ENCODE data around the gene NUTM1. TPM values are rescaled to one million over a fixed set of nuclear protein-coding genes. Genes with fewer than 3 reads are reported as not detected.

NUTM1 gene
- total and polyA plus RNA-seq, 2 donors (not counting 1 experiment from before 2014, with no cell fraction given) = not detected

GRCh38 chr15:34370129-34370528, 27.0 kb downstream of the NUTM1 start:
- H2AFZ ChIP-seq (ENCODE audit: insufficient read depth, low read depth, low read length, poor library complexity, severe bottlenecking) = no peak overlapping the region
- Mint-ChIP-seq H3K27ac (peak overlapping the region; percentile 22), H3K27me3 (no peaks in the 10 kb centered on the region), H3K9me3 (ENCODE audit: insufficient read depth) (peaks cover 5% of the 10 kb centered on the region), H3K4me1 (peaks cover 37% of the 10 kb centered on the region), H3K4me3 (peak overlapping the region; percentile 41)
- no peaks in the 10 kb centered on the region for H3K27me3 ChIP-seq (replicated peaks in 1 of 4; ENCODE audit: control extremely low read depth in 1 of 4, control insufficient read depth in 3 of 4, insufficient read depth in 4 of 4, low read length in 3 of 4)
- H3K27ac ChIP-seq (ENCODE audit: low read length in 2 of 2) = no peak overlapping the region
- H3K79me2 ChIP-seq (ENCODE audit: control insufficient read depth, insufficient read depth, low read length) = peaks cover 12% of the 10 kb centered on the region
- peaks cover 10% of the 10 kb centered on the region for H4K20me1 ChIP-seq (ENCODE audit: control insufficient read depth, insufficient read depth, low read length, poor library complexity, severe bottlenecking)
- H3K36me3 ChIP-seq (replicated peaks in 1 of 2; ENCODE audit: control extremely low read depth in 1 of 2, control insufficient read depth in 1 of 2, extremely low read depth in 1 of 2, insufficient read depth in 2 of 2, low read length in 1 of 2) = no peaks in the 10 kb centered on the region
- no peak overlapping the region for H3K9ac ChIP-seq (ENCODE audit: low read length)
- DNase-seq (no peak), ATAC-seq (ENCODE audit: low read depth) (no peak)
- CTCF ChIA-PET = interaction anchor here (3.1 to 5.0 kb wide), 2 partner anchors 129 to 145 kb away, joined by 13 to 129 read pairs; partner anchors contain the start of gene EMC4
- POLR2A ChIA-PET = no interaction called here
- intact Hi-C loops (cut with micrococcal nuclease) = no loop called here
- WGBS (ENCODE audit: insufficient coverage) = no CpG with 5 or more reads among the region's 2 CpGs
- no peak overlapping the region for H3K4me3 ChIP-seq (ENCODE audit: control extremely low read depth in 1 of 5, extremely low read depth in 1 of 5, insufficient read depth in 1 of 5, low read depth in 2 of 5, low read length in 4 of 5)
- peaks cover 18 to 27% of the 10 kb centered on the region in 2 donors for H3K4me1 ChIP-seq (ENCODE audit: control insufficient read depth in 2 of 2, insufficient read depth in 2 of 2, low read length in 2 of 2)
- TF ChIP-seq CTCF (IDR thresholded peaks at IDR 0.05) (no peak), EZH2 (IDR thresholded peaks at IDR 0.05; ENCODE audit: borderline replicate concordance, insufficient read depth, low read depth, low read length, poor library complexity, severe bottlenecking) (no peak)
- H3K4me2 ChIP-seq (replicated peaks; ENCODE audit: low read depth, low read length, poor library complexity, severe bottlenecking) = no peak overlapping the region
- no peaks in the 10 kb centered on the region for H3K9me3 ChIP-seq (ENCODE audit: control extremely low read depth in 1 of 3, control insufficient read depth in 2 of 3, insufficient read depth in 1 of 3, low read length in 2 of 3)

- Histone ChIP-seq H3K79me2 (ENCODE audit: control insufficient read depth, insufficient read depth, low read length) (peaks cover 7% of the 10 kb centered on the region), H3K9me3 (ENCODE audit: control extremely low read depth in 1 of 3, control insufficient read depth in 2 of 3, insufficient read depth in 1 of 3, low read length in 2 of 3) (no peaks in the 10 kb centered on the region), H3K27me3 (replicated peaks in 1 of 4; ENCODE audit: control extremely low read depth in 1 of 4, control insufficient read depth in 3 of 4, insufficient read depth in 4 of 4, low read length in 3 of 4) (no peaks in the 10 kb centered on the region), H3K36me3 (replicated peaks in 1 of 2; ENCODE audit: control extremely low read depth in 1 of 2, control insufficient read depth in 1 of 2, extremely low read depth in 1 of 2, insufficient read depth in 2 of 2, low read length in 1 of 2) (no peaks in the 10 kb centered on the region), H2AFZ (ENCODE audit: insufficient read depth, low read depth, low read length, poor library complexity, severe bottlenecking) (no peak overlapping the region), H3K27ac (ENCODE audit: low read length in 2 of 2) (no peak overlapping the region), H3K4me3 (ENCODE audit: control extremely low read depth in 1 of 5, extremely low read depth in 1 of 5, insufficient read depth in 1 of 5, low read depth in 2 of 5, low read length in 4 of 5) (no peak overlapping the region), H3K4me1 (ENCODE audit: control insufficient read depth in 2 of 2, insufficient read depth in 2 of 2, low read length in 2 of 2) (peaks cover 14 to 22% of the 10 kb centered on the region in 2 donors), H3K9ac (ENCODE audit: low read length) (no peak overlapping the region), H3K4me2 (replicated peaks; ENCODE audit: low read depth, low read length, poor library complexity, severe bottlenecking) (no peak overlapping the region), H4K20me1 (ENCODE audit: control insufficient read depth, insufficient read depth, low read length, poor library complexity, severe bottlenecking) (peaks cover 4% of the 10 kb centered on the region)
- ChIA-PET CTCF (no interaction called here), POLR2A (no interaction called here)
- Mint-ChIP-seq H3K4me3 (no peak overlapping the region), H3K27me3 (no peaks in the 10 kb centered on the region), H3K4me1 (peaks cover 32% of the 10 kb centered on the region), H3K27ac (no peak overlapping the region), H3K9me3 (ENCODE audit: insufficient read depth) (peaks cover 5% of the 10 kb centered on the region)
- WGBS (ENCODE audit: insufficient coverage) = 75% methylated on average over 2 of the region's 2 CpGs
- no peak for TF ChIP-seq CTCF (IDR thresholded peaks at IDR 0.05)
- TF ChIP-seq EZH2 (IDR thresholded peaks at IDR 0.05; ENCODE audit: borderline replicate concordance, insufficient read depth, low read depth, low read length, poor library complexity, severe bottlenecking) = no peak
- no peak for DNase-seq
- ATAC-seq (ENCODE audit: low read depth) = no peak
- intact Hi-C loops (cut with micrococcal nuclease) = no loop called here
Observed at GRCh38 chr15:34370643-34371042, 27.5 kb downstream of the NUTM1 start.

Data from B cell (primary cell).